Neural cell (in vitro differentiated cells): Measurements from ENCODE around the gene ODC1.

ENCODE experiments used
- EZH2 ChIP-seq: fragments of 200-600, 300-800 bp; shearing (Covaris generic), sonication (generic); IDR thresholded peaks from 2 replicates; pipeline ENCODE4 v1.6.1; 2014; ENCODE audit warnings: antibody characterized with exemption, low read length, borderline replicate concordance, mild to moderate bottlenecking; ENCODE audit not compliant: insufficient read depth, poor library complexity, severe bottlenecking
- MXI1 ChIP-seq: fragments of 450-650 bp; conservative IDR thresholded peaks from 2 replicates; pipeline ENCODE4 v1.6.1; 2014; ENCODE audit warnings: antibody characterized with exemption, mild to moderate bottlenecking; ENCODE audit not compliant: poor library complexity, severe bottlenecking
- POLR2AphosphoS5 ChIP-seq: IDR thresholded peaks from 2 replicates; pipeline ENCODE4 v1.6.1; 2012
- RAD21 ChIP-seq: fragments of 450-650 bp; conservative IDR thresholded peaks from 2 replicates; pipeline ENCODE4 v1.6.1; 2014; ENCODE audit warnings: antibody characterized with exemption, mild to moderate bottlenecking, moderate library complexity
- TAF1 ChIP-seq: IDR thresholded peaks from 2 replicates; pipeline ENCODE4 v1.6.1; 2012; ENCODE audit warnings: low read depth
- TF ChIP-seq, protein P1 (sequence below): fragments of 450-650 bp; IDR thresholded peaks from 2 replicates; pipeline ENCODE4 v1.5.1; 2014; ENCODE audit warnings: antibody characterized with exemption, mild to moderate bottlenecking, moderate library complexity; ENCODE audit not compliant: poor library complexity, severe bottlenecking

DNA sequence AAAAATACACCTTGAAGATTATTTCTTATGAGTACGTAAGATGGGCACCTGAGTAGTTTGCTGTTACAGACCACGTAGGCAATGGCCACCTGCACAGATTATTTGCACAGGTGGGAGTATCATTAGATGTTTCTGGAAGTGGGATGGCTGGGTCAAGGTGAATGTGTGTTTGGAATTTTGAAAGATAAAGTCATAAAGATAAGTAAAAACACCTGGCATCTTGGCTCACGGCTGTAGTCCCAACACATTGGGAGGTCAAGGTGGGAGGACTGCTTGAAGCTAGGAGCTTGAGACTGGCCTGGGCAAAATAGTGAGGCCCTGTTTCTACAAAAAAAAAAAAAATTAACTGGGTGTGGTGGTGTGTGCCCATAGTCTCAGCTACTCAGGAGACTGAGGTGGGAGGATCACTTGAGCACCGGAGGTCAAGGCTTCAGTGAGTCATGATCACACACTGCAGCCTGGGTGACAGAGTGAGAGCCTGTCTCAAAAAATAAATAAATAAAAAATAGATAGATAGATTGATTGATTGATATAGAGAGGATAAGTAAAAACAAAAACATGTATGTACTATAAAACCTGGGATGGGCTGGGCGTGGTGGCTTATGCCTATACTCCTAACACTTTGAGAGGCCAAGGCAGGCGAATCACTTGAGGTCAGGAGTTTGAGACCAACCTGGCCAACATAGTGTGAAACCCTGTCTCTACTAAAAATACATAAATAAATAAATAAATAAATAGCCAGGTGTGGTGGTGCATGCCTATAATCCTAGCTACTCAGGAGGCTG is 30.4 kb downstream of the ODC1 start:
- TF ChIP-seq TAF1 (no peak), POLR2AphosphoS5 (no peak), MXI1 (no peak), EZH2 (no peak), RAD21 (no peak)
- TF ChIP-seq, protein P1, sequence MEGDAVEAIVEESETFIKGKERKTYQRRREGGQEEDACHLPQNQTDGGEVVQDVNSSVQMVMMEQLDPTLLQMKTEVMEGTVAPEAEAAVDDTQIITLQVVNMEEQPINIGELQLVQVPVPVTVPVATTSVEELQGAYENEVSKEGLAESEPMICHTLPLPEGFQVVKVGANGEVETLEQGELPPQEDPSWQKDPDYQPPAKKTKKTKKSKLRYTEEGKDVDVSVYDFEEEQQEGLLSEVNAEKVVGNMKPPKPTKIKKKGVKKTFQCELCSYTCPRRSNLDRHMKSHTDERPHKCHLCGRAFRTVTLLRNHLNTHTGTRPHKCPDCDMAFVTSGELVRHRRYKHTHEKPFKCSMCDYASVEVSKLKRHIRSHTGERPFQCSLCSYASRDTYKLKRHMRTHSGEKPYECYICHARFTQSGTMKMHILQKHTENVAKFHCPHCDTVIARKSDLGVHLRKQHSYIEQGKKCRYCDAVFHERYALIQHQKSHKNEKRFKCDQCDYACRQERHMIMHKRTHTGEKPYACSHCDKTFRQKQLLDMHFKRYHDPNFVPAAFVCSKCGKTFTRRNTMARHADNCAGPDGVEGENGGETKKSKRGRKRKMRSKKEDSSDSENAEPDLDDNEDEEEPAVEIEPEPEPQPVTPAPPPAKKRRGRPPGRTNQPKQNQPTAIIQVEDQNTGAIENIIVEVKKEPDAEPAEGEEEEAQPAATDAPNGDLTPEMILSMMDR, result no peak
